Right lobe of liver (tissue), 4 donors: ENCODE results near the gene KIRREL3.

ENCODE experiments used
- POLR2A ChIP-seq: fragments of 450-650 bp; IDR thresholded peaks from one replicate; pipeline ENCODE4 v1.6.1; 2017; ENCODE audit warnings: antibody characterized with exemption, mild to moderate bottlenecking
- TF ChIP-seq, protein P1 (sequence below), 4 donors: fragments of 200-600 bp in 3 of 4; fragments of 450-650 bp in 1 of 4; IDR thresholded peaks; one replicate each; pipeline versions ENCODE4 v1.5.1 to v1.8.0; 2016 to 2022; ENCODE audit warnings: antibody characterized with exemption in 4 of 4, mild to moderate bottlenecking in 2 of 4
- donor health status: DM: no; HTN: no; CAD: no.
- donor health status: DM: no; HTN: no; CAD: no.
- donor health status: DM: no; HTN: yes; CAD: no.

DNA sequence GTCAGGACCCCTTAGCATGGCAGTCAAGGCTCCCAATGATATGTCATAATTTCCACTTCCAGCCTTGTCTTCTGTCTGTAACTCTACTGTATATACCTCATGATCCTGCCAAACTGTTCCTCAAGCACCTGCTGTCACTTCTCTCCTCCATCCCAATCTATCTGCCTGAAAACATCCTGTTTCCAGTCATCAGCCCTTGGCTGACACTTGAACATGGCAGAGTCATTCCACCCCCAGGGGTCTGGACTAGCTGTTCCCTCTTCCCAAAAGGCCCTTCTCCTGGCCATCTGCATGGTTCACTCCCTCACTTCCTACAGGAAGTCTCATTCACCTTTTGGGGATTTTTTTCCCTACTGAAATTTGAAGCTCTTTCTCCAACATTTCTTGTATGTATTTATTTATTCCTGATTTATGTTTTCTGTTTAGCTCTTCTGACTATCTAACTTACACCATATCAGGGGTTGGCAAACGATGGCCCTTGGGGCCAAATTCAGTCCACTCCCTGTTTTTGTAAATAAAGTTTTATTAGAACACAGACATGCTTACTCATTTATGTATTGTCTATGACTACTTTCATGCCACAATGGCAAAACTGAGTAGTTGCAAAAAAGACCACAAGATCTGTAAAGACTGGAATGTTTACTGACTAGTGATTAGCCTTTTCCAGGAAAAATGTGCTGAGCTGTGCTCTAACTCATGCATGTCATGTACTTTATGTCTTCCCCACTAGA, 278.4 kb downstream of the KIRREL3 start:
- TF ChIP-seq, protein P1, sequence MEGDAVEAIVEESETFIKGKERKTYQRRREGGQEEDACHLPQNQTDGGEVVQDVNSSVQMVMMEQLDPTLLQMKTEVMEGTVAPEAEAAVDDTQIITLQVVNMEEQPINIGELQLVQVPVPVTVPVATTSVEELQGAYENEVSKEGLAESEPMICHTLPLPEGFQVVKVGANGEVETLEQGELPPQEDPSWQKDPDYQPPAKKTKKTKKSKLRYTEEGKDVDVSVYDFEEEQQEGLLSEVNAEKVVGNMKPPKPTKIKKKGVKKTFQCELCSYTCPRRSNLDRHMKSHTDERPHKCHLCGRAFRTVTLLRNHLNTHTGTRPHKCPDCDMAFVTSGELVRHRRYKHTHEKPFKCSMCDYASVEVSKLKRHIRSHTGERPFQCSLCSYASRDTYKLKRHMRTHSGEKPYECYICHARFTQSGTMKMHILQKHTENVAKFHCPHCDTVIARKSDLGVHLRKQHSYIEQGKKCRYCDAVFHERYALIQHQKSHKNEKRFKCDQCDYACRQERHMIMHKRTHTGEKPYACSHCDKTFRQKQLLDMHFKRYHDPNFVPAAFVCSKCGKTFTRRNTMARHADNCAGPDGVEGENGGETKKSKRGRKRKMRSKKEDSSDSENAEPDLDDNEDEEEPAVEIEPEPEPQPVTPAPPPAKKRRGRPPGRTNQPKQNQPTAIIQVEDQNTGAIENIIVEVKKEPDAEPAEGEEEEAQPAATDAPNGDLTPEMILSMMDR (IDR thresholded peaks at IDR 0.05): no peak
- TF ChIP-seq POLR2A: no peak
